GM18870 (cell line): ENCODE data around the gene GLRX5.

Source experiments
- ATAC-seq: cut with Tn5 transposase; IDR thresholded peaks from one replicate; pipeline ENCODE4 v1.9.1; 2021; ENCODE audit warnings: moderate library complexity; ENCODE audit not compliant: unreplicated experiment

Gene GLRX5

GRCh38 chr14:95534299-95535225 is at the start of gene GLRX5:
Gene GLRX5 (plus strand): TSS chr14:95535050. CDS start chr14:95535090, 40 bp downstream.
- ATAC-seq, result peak; percentile 96

- ATAC-seq, result no peak
These were observed 49.5 kb upstream of the GLRX5 start for GRCh38 chr14:95485222-95485819.

- no peak for ATAC-seq
These were observed 47.8 kb upstream of the GLRX5 start for GRCh38 chr14:95486875-95487668.

- ATAC-seq, result no peak
These were observed 47.2 kb upstream of the GLRX5 start for GRCh38 chr14:95487669-95488084.

- ATAC-seq, result no peak
These were observed 46.3 kb upstream of the GLRX5 start for GRCh38 chr14:95488376-95489213.

- no peak for ATAC-seq
These were observed 45.4 kb upstream of the GLRX5 start for GRCh38 chr14:95489214-95490137.

- no peak for ATAC-seq
These were observed 44.7 kb upstream of the GLRX5 start for GRCh38 chr14:95490138-95490509.

- no peak for ATAC-seq
These were observed 44.0 kb upstream of the GLRX5 start for GRCh38 chr14:95490727-95491451.

GRCh38 chr14:95491936-95492608 is 42.8 kb upstream of the GLRX5 start:
- no peak for ATAC-seq

GRCh38 chr14:95493503-95493902 is 41.3 kb upstream of the GLRX5 start:
- ATAC-seq, result no peak

GRCh38 chr14:95493976-95494375 is 40.9 kb upstream of the GLRX5 start:
- ATAC-seq, result no peak

GRCh38 chr14:95494456-95494855 is 40.4 kb upstream of the GLRX5 start:
- ATAC-seq, result no peak

GRCh38 chr14:95495076-95495475 is 39.8 kb upstream of the GLRX5 start:
- no peak for ATAC-seq

- ATAC-seq, result peak; percentile 82
These were observed 39.3 kb upstream of the GLRX5 start for GRCh38 chr14:95495538-95496025.

- ATAC-seq, result no peak
These were observed 38.7 kb upstream of the GLRX5 start for GRCh38 chr14:95496111-95496681.

GRCh38 chr14:95496690-95497259 is 38.1 kb upstream of the GLRX5 start:
- no peak for ATAC-seq

- ATAC-seq, result no peak
These were observed 37.3 kb upstream of the GLRX5 start for GRCh38 chr14:95497561-95498011.
